Psoas muscle (tissue), 8 donors: ENCODE measurements around the gene IDS. TPM values are rescaled to one million over a fixed set of nuclear protein-coding genes. Genes with fewer than 3 reads are reported as not detected.

Source experiments
- ATAC-seq, 4 donors: fragments of 200-7000 bp; cut with Tn5 transposase; one replicate each; pipeline ENCODE4 v1.9.1; 2020; ENCODE audit warnings: moderate library complexity in 3 of 4, mild to moderate bottlenecking in 2 of 4
- DNase-seq, 2 donors: peaks; one replicate each; pipeline ENCODE4 v3.0.0-alpha.2; 2020
- H3K27ac ChIP-seq: fragments of 200-600 bp; one replicate; pipeline ENCODE4 v1.8.0; 2022
- H3K27me3 ChIP-seq, 3 donors: fragments of 200-600 bp in 1 of 3; one replicate each; pipeline versions ENCODE4 v1.6.1 to v1.8.0; 2013 to 2022; ENCODE audit warnings: low read length in 2 of 3, mild to moderate bottlenecking in 2 of 3, moderate library complexity in 1 of 3; ENCODE audit not compliant: insufficient read depth in 3 of 3
- H3K36me3 ChIP-seq, 2 donors: fragments of 200-600 bp in 1 of 2; one replicate each; pipeline versions ENCODE4 v1.6.1 to v1.8.0; 2013 to 2022; ENCODE audit warnings: low read depth in 1 of 2, mild to moderate bottlenecking in 1 of 2, moderate library complexity in 1 of 2; ENCODE audit not compliant: insufficient read depth in 1 of 2
- H3K4me1 ChIP-seq: fragments of 200-600 bp; one replicate; pipeline ENCODE4 v1.8.0; 2022
- H3K4me3 ChIP-seq: fragments of 200-600 bp; one replicate; pipeline ENCODE4 v1.8.0; 2022; ENCODE audit warnings: mild to moderate bottlenecking
- H3K9me3 ChIP-seq: fragments of 200-600 bp; one replicate; pipeline ENCODE4 v1.8.0; 2022
- WGBS, 3 donors: extraction: QIAGEN DNeasy Blood & Tissue Kit; methylation state at CpG; one replicate each; pipeline versions ENCODE4 v1.1.6 to v1.1.7; 2013; 5-methylcytosine and 5-hydroxymethylcytosine counted together
- intact Hi-C, 2 donors: fragments of 100-400 bp; cut with DNase I; formaldehyde crosslinking; loops; one replicate each; pipeline versions ENCODE4 v1.11.0 to v1.14.2; 2022
- polyA plus RNA-seq, 3 donors: library from polyadenylated mRNA; stranded (reverse); fragments of 200-250 nt; gene quantifications; one replicate each; pipeline ENCODE4 v1.2.3, GENCODE V29; 2013
- total RNA-seq, 4 donors: library from RNA; stranded (reverse); fragmentation: NEBNext Ultra II Directional in 2 of 4; extraction: Animal tissue kit (Norgen Biotek cat#: 25700) in 2 of 4; gene quantifications; one replicate each; pipeline versions ENCODE4 v1.2.1 to v1.2.4, GENCODE V29; 2021 to 2023
- TF ChIP-seq, protein P1 (sequence below): fragments of 200-600 bp; IDR thresholded peaks from one replicate; pipeline ENCODE4 v1.8.0; 2022; ENCODE audit warnings: antibody characterized with exemption
- donor health status: healthy with polysubstance abuse.
- donor health status: DM: no; HTN: no; CAD: no; lungs with moderate emphysema.
- donor health status: Bipolar disorder and iron deficiency.
- donor health status: healthy.
- donor health status: DM: yes; HTN: yes; CAD: no.
- donor health status: DM: no; HTN: no; CAD: no.
- donor health status: DM: no; HTN: no; CAD: no.
- donor health status: DM: yes; HTN: yes; CAD: no.

IDS gene
- total and polyA plus RNA-seq, 7 donors, result 11.8 to 37.6 (median 31.2) TPM

DNA sequence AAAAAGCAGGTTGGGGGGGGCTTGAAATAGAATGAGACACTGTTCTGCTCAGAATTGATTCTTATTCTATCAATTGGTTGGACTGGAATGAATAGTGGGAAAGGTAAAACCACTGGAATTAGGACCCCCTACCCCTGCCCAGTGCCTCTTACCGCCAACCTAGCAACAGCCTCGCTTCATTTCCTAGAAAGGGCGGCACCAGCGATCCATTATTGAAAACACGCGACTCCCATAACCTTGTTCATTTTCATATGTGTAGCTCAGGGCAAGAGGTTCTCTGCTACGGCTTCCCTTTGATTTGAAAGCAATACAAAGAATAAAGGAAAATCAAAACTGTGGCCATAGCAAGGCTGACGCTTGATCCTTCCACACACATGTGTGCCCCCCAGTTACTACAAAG, 33.7 kb downstream of the IDS start:
- ATAC-seq (no peak), DNase-seq (no peak)
- Histone ChIP-seq H3K4me1 (no peaks in the 10 kb centered on the region), H3K27ac (no peak overlapping the region), H3K27me3 (no peaks in the 10 kb centered on the region), H3K9me3 (no peaks in the 10 kb centered on the region), H3K4me3 (no peak overlapping the region), H3K36me3 (no peaks in the 10 kb centered on the region)
- TF ChIP-seq, protein P1, sequence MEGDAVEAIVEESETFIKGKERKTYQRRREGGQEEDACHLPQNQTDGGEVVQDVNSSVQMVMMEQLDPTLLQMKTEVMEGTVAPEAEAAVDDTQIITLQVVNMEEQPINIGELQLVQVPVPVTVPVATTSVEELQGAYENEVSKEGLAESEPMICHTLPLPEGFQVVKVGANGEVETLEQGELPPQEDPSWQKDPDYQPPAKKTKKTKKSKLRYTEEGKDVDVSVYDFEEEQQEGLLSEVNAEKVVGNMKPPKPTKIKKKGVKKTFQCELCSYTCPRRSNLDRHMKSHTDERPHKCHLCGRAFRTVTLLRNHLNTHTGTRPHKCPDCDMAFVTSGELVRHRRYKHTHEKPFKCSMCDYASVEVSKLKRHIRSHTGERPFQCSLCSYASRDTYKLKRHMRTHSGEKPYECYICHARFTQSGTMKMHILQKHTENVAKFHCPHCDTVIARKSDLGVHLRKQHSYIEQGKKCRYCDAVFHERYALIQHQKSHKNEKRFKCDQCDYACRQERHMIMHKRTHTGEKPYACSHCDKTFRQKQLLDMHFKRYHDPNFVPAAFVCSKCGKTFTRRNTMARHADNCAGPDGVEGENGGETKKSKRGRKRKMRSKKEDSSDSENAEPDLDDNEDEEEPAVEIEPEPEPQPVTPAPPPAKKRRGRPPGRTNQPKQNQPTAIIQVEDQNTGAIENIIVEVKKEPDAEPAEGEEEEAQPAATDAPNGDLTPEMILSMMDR, result no peak
- 70 to 83% (median 74%) methylated on average over 8 of the region's 8 CpGs for WGBS, 3 donors
- intact Hi-C loops, result loop anchor here (5.0 to 10.0 kb wide), 3 partner anchors 1337 to 1427 kb away; no protein-coding TSS in a partner anchor

DNA sequence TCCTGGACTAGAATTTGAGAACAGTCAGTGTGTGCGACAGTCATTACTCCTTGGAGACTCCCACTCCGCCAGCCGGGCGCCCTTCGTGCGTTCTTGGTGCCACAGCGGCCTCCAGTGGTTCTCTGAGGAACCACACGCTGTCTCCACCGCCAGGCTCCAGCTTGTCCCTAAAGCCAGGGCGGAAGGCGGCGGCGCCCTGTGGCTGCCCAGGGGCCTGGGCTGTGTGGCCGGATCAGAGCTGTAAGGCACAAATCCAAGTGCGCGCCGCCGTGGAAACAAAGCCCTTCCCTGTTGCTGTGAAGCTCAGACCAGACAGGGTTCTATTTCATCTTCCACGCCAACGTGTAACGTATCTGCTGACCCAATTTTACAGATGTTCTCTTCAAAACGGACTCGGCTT, 34.2 kb downstream of the IDS start:
- peak overlapping the region; percentile 30 for H3K4me3 ChIP-seq
- no peaks in the 10 kb centered on the region for H3K4me1 ChIP-seq
- TF ChIP-seq, protein P1, result peak; percentile 88
- no peaks in the 10 kb centered on the region for H3K36me3 ChIP-seq
- H3K9me3 ChIP-seq, result no peaks in the 10 kb centered on the region
- no peaks in the 10 kb centered on the region for H3K27me3 ChIP-seq
- H3K27ac ChIP-seq, result no peak overlapping the region
- intact Hi-C loops, result loop anchor here (5.0 to 10.0 kb wide), 3 partner anchors 1336 to 1426 kb away; no protein-coding TSS in a partner anchor
- DNase-seq (peak; percentile 72 to 86), ATAC-seq (peak; percentile 88 to 96 (median 94))
- WGBS, 3 donors, result 1 to 6% (median 2%) methylated on average over 22 to 23 of the region's 23 CpGs

DNA sequence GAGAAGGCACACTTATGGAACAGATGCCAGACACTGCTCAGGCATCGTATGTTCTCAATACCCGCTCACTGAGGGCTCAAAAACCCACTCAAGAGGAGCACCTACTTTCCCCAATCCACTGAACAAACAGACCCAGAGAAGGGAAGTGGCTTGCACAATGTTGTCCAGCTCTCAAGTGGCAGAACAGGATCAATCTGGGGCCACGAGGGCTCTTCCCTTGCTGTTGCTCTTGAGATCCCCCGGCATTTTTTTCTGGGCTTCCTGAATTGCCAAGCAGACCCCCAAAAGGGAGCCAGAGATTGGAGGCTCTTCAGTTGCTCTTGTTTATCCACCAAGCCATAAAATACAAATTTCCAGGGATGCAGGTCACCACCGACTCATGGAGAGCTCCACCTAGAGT, 35.7 kb downstream of the IDS start:
- no peaks in the 10 kb centered on the region for H3K4me1 ChIP-seq
- no peak for DNase-seq
- no peaks in the 10 kb centered on the region for H3K9me3 ChIP-seq
- no peaks in the 10 kb centered on the region for H3K27me3 ChIP-seq
- no peak overlapping the region for H3K27ac ChIP-seq
- TF ChIP-seq, protein P1, result no peak
- no peak overlapping the region for H3K4me3 ChIP-seq
- ATAC-seq, result no peak
- 65 to 84% (median 79%) methylated on average over 5 of the region's 5 CpGs for WGBS, 3 donors
- intact Hi-C loops, result no loop called here
- H3K36me3 ChIP-seq, result no peaks in the 10 kb centered on the region

DNA sequence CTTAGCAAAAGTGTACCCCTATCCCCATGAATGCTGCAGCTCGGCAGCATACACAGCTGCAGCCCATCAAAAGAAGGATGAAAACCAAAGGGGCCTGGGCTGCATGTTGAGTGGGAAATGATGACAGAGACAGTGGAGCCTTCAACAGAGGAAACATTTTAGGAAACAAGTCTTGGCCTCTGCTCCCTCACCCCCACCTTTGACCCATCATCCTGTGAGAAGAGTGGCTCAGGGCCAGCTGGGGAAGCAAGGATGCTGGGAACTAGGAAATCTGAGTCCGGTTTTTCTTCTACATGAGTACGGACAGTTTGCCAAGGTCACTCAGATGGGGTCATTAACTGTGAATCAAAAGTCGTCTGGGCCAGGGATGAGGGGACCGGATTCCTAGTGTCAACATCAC, 37.2 kb downstream of the IDS start:
- H3K9me3 ChIP-seq, result no peaks in the 10 kb centered on the region
- no peak for ATAC-seq
- DNase-seq, result peak in 1 of 2 donors; percentile 23
- no peak overlapping the region for H3K27ac ChIP-seq
- no peaks in the 10 kb centered on the region for H3K27me3 ChIP-seq
- no peak overlapping the region for H3K4me3 ChIP-seq
- 34 to 49% (median 42%) methylated on average over 5 of the region's 5 CpGs for WGBS, 3 donors
- no peaks in the 10 kb centered on the region for H3K4me1 ChIP-seq
- no peaks in the 10 kb centered on the region for H3K36me3 ChIP-seq
- intact Hi-C loops, result no loop called here
- TF ChIP-seq, protein P1, result no peak

DNA sequence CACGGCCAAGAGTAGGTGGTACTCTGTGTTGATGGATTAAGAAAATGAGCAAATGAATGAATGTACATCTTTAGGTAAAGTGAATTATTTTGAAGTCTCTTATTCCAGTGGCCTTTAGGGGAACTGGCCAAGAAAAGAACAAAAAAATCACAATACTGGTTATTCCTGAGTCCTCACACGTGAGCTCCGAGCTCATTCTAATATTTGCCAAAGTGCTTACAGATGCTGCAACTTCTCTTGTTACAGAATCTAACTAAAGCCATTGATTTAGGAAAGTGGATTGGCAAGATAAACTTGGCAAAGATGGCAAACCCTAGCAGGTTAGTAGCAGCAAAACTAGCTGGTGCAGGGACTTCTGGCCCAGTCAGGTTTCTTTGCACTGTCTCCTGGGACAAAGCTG, 37.6 kb downstream of the IDS start:
- H3K4me1 ChIP-seq, result no peaks in the 10 kb centered on the region
- ATAC-seq (no peak), DNase-seq (no peak)
- WGBS, 3 donors, result 68 to 84% (median 72%) methylated on average over 3 of the region's 3 CpGs
- H3K36me3 ChIP-seq, result no peaks in the 10 kb centered on the region
- H3K9me3 ChIP-seq, result no peaks in the 10 kb centered on the region
- TF ChIP-seq, protein P1, result no peak
- H3K4me3 ChIP-seq, result no peak overlapping the region
- intact Hi-C loops, result no loop called here
- H3K27ac ChIP-seq, result no peak overlapping the region
- no peaks in the 10 kb centered on the region for H3K27me3 ChIP-seq
